Heart right ventricle (tissue), 16 donors: ENCODE measurements around the gene TMEM171. TPM values are rescaled to one million over a fixed set of nuclear protein-coding genes. Genes with fewer than 3 reads are reported as not detected.

Experiments
- ATAC-seq, 8 donors: fragments of 200-7000 bp; cut with Tn5 transposase; one replicate each; pipeline ENCODE4 v1.9.1; 2020; ENCODE audit warnings: mild to moderate bottlenecking in 8 of 8, moderate library complexity in 8 of 8, moderate number of reproducible peaks in 1 of 8
- DNase-seq, 2 donors: peaks; one replicate each; pipeline ENCODE4 v3.0.0-alpha.2; 2020
- H3K27ac ChIP-seq, 10 donors: fragments of 200-600 bp; sonication (generic) in 2 of 10; one replicate each; pipeline versions ENCODE4 v1.5.0 to v1.8.0; 2020 to 2022; ENCODE audit warnings: mild to moderate bottlenecking in 3 of 10
- H3K27me3 ChIP-seq, 7 donors: fragments of 200-600 bp; one replicate each; pipeline ENCODE4 v1.8.0; 2021 to 2022; ENCODE audit warnings: mild to moderate bottlenecking in 2 of 7
- H3K36me3 ChIP-seq, 9 donors: fragments of 200-600 bp; sonication (generic) in 1 of 9; one replicate each; pipeline versions ENCODE4 v1.5.0 to v1.8.0; 2020 to 2022; ENCODE audit warnings: mild to moderate bottlenecking in 2 of 9
- H3K4me1 ChIP-seq, 9 donors: fragments of 200-600 bp; sonication (generic) in 1 of 9; one replicate each; pipeline versions ENCODE4 v1.5.0 to v1.8.0; 2020 to 2022; ENCODE audit warnings: mild to moderate bottlenecking in 4 of 9
- H3K4me3 ChIP-seq, 10 donors: fragments of 200-600 bp; sonication (generic) in 2 of 10; one replicate each; pipeline versions ENCODE4 v1.5.0 to v1.8.0; 2020 to 2022; ENCODE audit warnings: mild to moderate bottlenecking in 7 of 10, moderate library complexity in 2 of 10
- H3K9me3 ChIP-seq, 11 donors: fragments of 200-600 bp in 10 of 11; sonication (generic) in 2 of 11; one replicate each; pipeline versions ENCODE4 v1.5.0 to v1.8.0; 2013 to 2022; ENCODE audit warnings: mild to moderate bottlenecking in 2 of 11, control low read depth in 1 of 11, moderate library complexity in 1 of 11
- intact Hi-C, 10 donors: fragments of 100-400 bp; cut with DNase I; formaldehyde crosslinking; loops; one replicate each; pipeline versions ENCODE4 v1.11.1 to v1.14.2; 2022
- polyA plus RNA-seq, 2 donors: library from polyadenylated mRNA; stranded (reverse); fragments of 200-250 nt; gene quantifications; one replicate each; pipeline ENCODE4 v1.2.3, GENCODE V29; 2013
- total RNA-seq, 10 donors: library from RNA; stranded (reverse); fragmentation: NEBNext Ultra II Directional in 3 of 10; extraction: Animal tissue kit (Norgen Biotek cat#: 25700) in 3 of 10; gene quantifications; one replicate each; pipeline versions ENCODE4 v1.2.1 to v1.2.4, GENCODE V29; 2021 to 2023
- TF ChIP-seq, protein P1 (sequence below), 9 donors: fragments of 200-600 bp; sonication (generic) in 2 of 9; IDR thresholded peaks; one replicate each; pipeline versions ENCODE4 v1.5.0 to v1.8.0; 2021 to 2022; ENCODE audit warnings: antibody characterized with exemption in 9 of 9, mild to moderate bottlenecking in 5 of 9, moderate library complexity in 1 of 9
- donor health status: Arrhythmogenic right ventricular cardiomyopathy.
- donor health status: ischemic (EF 13 %, LVEDD 7.1; RV severe dilation, severe dysfunction).
- donor health status: healthy with polysubstance abuse.
- donor health status: DM: no; HTN: yes; CAD: no.
- donor health status: DM: no; HTN: no; CAD: no.
- donor health status: ischemic (EF 25% LVEDD 6.9; RV normal size, moderate dysfunction).
- donor health status: ischemic (EF 25% LVEDD 5.7; RV mildly dilated, moderate dysfunction).
- donor health status: healthy.
- donor health status: DM: yes; HTN: yes; CAD: no.
- donor health status: Ischemic cardiomyopathy.
- donor health status: ischemic (EF 35%, LVEDD 5.7; RV mildly dilated, moderate dysfunction).
- donor health status: nonischemic (EF 11% LVEDD 7.7; RV severe dilation, severe dysfunction).
- donor health status: DM: yes; HTN: yes; CAD: no.
- donor health status: PGD.
- donor health status: ischemic (EF 29% LVEDD 5.4; RV normal size, mild dysfunction).
- donor health status: nonischemic (EF 23%, LVEDD 6.1; RV moderate dilation, normal function).

The TMEM171 gene
- total and polyA plus RNA-seq, 12 donors, result 0.03 TPM; not detected in 11

DNA sequence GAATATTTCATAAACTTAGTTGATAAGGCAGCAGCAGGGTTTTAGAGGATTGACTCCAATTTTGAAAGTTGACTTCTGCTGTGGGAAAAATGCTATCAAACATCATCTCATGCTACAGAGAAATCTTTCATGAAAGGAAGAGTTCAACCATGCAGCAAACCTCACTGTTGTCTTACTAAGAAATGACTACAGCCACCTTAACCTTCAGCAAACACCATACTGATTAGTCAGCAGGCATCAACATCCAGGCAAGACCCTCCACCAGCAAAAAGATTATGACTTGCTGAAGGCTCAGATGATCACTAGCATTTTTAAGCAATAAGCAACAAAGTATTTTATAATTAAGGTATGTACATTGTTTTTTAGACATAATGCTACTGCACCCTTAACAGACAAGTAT is 60.2 kb downstream of the TMEM171 start:
- DNase-seq, result no peak
- no peaks in the 10 kb centered on the region for H3K36me3 ChIP-seq
- H3K9me3 ChIP-seq, result peaks cover 0 to 16% (median 0%) of the 10 kb centered on the region in 11 donors
- no peak overlapping the region for H3K4me3 ChIP-seq
- peaks cover 0 to 64% (median 37%) of the 10 kb centered on the region in 7 donors for H3K27me3 ChIP-seq
- no peak overlapping the region for H3K27ac ChIP-seq
- no peak for ATAC-seq
- TF ChIP-seq, protein P1, sequence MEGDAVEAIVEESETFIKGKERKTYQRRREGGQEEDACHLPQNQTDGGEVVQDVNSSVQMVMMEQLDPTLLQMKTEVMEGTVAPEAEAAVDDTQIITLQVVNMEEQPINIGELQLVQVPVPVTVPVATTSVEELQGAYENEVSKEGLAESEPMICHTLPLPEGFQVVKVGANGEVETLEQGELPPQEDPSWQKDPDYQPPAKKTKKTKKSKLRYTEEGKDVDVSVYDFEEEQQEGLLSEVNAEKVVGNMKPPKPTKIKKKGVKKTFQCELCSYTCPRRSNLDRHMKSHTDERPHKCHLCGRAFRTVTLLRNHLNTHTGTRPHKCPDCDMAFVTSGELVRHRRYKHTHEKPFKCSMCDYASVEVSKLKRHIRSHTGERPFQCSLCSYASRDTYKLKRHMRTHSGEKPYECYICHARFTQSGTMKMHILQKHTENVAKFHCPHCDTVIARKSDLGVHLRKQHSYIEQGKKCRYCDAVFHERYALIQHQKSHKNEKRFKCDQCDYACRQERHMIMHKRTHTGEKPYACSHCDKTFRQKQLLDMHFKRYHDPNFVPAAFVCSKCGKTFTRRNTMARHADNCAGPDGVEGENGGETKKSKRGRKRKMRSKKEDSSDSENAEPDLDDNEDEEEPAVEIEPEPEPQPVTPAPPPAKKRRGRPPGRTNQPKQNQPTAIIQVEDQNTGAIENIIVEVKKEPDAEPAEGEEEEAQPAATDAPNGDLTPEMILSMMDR (IDR thresholded peaks at IDR 0.05), result no peak
- no peaks in the 10 kb centered on the region for H3K4me1 ChIP-seq
- intact Hi-C loops, result no loop called here

Other genes starting within 250 kb of the TMEM171 start
- 10 to 100 TPM; 18.0 to 26.6 (median 20.2) TPM for gene FCHO2, start 164.5 kb upstream of the TMEM171 start, total RNA-seq
- gene FCHO2, start 164.5 kb upstream of the TMEM171 start, polyA plus RNA-seq, result 10 to 100 TPM in 1 of 2 donors, 1 to 10 TPM in 1; 4.1 to 17.6 TPM
- not detected for gene TMEM174, start 52.6 kb downstream of the TMEM171 start, total RNA-seq
- not detected for gene TMEM174, start 52.6 kb downstream of the TMEM171 start, polyA plus RNA-seq